HepG2 (cell line): Measurements from ENCODE around the gene PSMB3. TPM values are rescaled to one million over a fixed set of nuclear protein-coding genes. Genes with fewer than 3 reads are reported as not detected.
A peak's percentile ranks its signal among the peaks of the same experiment; 100 is the strongest.

Experiments used
- BORCS8-MEF2B ChIP-seq: sonication (generic); formaldehyde crosslinking; IDR thresholded peaks from 2 replicates; pipeline ENCODE4 v1.8.0; 2022; ENCODE audit warnings: mild to moderate bottlenecking, missing genetic modification reagents
- PCBP1 ChIP-seq: fragments of 200-400 bp; formaldehyde crosslinking; IDR thresholded peaks from 2 replicates; pipeline ENCODE4 v1.6.1; 2017; ENCODE audit warnings: mild to moderate bottlenecking, low read depth, low read length, borderline replicate concordance
- RERE ChIP-seq: IDR thresholded peaks from 2 replicates; pipeline ENCODE4 v1.6.1; 2016; ENCODE audit warnings: low read depth, missing genetic modification reagents, missing compliant biosample characterization
- SIN3A ChIP-seq: IDR thresholded peaks from 2 replicates; pipeline ENCODE4 v1.6.1; 2011; ENCODE audit warnings: low read depth, mild to moderate bottlenecking, control low read depth, low read length, borderline replicate concordance
- ZFP36L1 ChIP-seq: sonication (generic); formaldehyde crosslinking; IDR thresholded peaks from 2 replicates; pipeline ENCODE4 v1.8.0; 2022; ENCODE audit warnings: mild to moderate bottlenecking, missing genetic modification reagents, moderate library complexity
- ZFP82 ChIP-seq: sonication (generic); formaldehyde crosslinking; IDR thresholded peaks from 2 replicates; pipeline ENCODE4 v1.5.1; 2020; ENCODE audit warnings: mild to moderate bottlenecking, missing genetic modification reagents, borderline replicate concordance
- ZNF263 ChIP-seq: sonication (generic); formaldehyde crosslinking; IDR thresholded peaks from 2 replicates; pipeline ENCODE4 v1.4.0; 2020; ENCODE audit warnings: missing genetic modification reagents
- ZNF512 ChIP-seq: sonication (generic); formaldehyde crosslinking; IDR thresholded peaks from 2 replicates; pipeline ENCODE4 v1.4.0; 2020; ENCODE audit warnings: mild to moderate bottlenecking, missing genetic modification reagents
- ZNF530 ChIP-seq: sonication (generic); formaldehyde crosslinking; IDR thresholded peaks from 2 replicates; pipeline ENCODE4 v1.5.0; 2020; ENCODE audit warnings: low read depth, mild to moderate bottlenecking, missing genetic modification reagents
- ZNF607 ChIP-seq: sonication (generic); formaldehyde crosslinking; IDR thresholded peaks from 2 replicates; pipeline ENCODE4 v1.5.1; 2020; ENCODE audit warnings: missing genetic modification reagents, mild to moderate bottlenecking, borderline replicate concordance
- ZSCAN12 ChIP-seq: sonication (generic); formaldehyde crosslinking; IDR thresholded peaks from 2 replicates; pipeline ENCODE4 v1.9.0; 2021; ENCODE audit warnings: mild to moderate bottlenecking, missing genetic modification reagents
- ZSCAN9 ChIP-seq: IDR thresholded peaks from 2 replicates; pipeline ENCODE4 v1.6.1; 2016; ENCODE audit warnings: borderline replicate concordance
- polyA plus RNA-seq, 8 experiments: library from polyadenylated mRNA; depleted of rRNA in 3 of 8; stranded (reverse) in 7 of 8; unstranded in 1 of 8; fragments of >200 nt; fragmentation: Illumina TruSeq in 4 of 8; extraction: Trizol in 4 of 8; gene quantifications; 2 replicates each; pipeline versions ENCODE4 v1.2.1 to v1.2.3, GENCODE V29; 2011 to 2016; ENCODE audit warnings: low read depth in 4 of 8, missing spikeins in 1 of 8, mixed read lengths in 1 of 8; ENCODE audit not compliant: insufficient read depth in 1 of 8
- total RNA-seq, 5 experiments: library from RNA; depleted of rRNA; stranded (reverse); fragments of >200 nt; fragmentation: Illumina TruSeq; extraction: Trizol; gene quantifications; 2 replicates each; pipeline ENCODE4 v1.2.3, GENCODE V29; 2016; ENCODE audit warnings: low read depth in 1 of 5
- TF ChIP-seq, protein P1 (sequence below): sonication (generic); formaldehyde crosslinking; IDR thresholded peaks from 2 replicates; pipeline ENCODE4 v1.4.0; 2020; ENCODE audit warnings: mild to moderate bottlenecking, missing genetic modification reagents
- TF ChIP-seq, protein P2 (sequence below): sonication (generic); formaldehyde crosslinking; IDR thresholded peaks from 2 replicates; pipeline ENCODE4 v1.5.0; 2020; ENCODE audit warnings: missing genetic modification reagents
- TF ChIP-seq, protein P3 (sequence below): IDR thresholded peaks from 2 replicates; pipeline ENCODE4 v1.6.1; 2016; ENCODE audit warnings: mild to moderate bottlenecking
- TF ChIP-seq, protein P4 (sequence below): sonication (generic); formaldehyde crosslinking; IDR thresholded peaks from 2 replicates; pipeline ENCODE4 v1.8.1; 2022; ENCODE audit warnings: mild to moderate bottlenecking, missing genetic modification reagents

Gene PSMB3
- total and polyA plus RNA-seq, 2 of the 13 experiments (the other 11 are each of a cell fraction or from before 2014, with no cell fraction given) = 366 to 517 TPM

- TF ChIP-seq, protein P1, sequence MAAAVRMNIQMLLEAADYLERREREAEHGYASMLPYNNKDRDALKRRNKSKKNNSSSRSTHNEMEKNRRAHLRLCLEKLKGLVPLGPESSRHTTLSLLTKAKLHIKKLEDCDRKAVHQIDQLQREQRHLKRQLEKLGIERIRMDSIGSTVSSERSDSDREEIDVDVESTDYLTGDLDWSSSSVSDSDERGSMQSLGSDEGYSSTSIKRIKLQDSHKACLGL = 0 out of 2 replicates have a peak, but pooled peaks have one; percentile 2
- TF ChIP-seq, protein P2, sequence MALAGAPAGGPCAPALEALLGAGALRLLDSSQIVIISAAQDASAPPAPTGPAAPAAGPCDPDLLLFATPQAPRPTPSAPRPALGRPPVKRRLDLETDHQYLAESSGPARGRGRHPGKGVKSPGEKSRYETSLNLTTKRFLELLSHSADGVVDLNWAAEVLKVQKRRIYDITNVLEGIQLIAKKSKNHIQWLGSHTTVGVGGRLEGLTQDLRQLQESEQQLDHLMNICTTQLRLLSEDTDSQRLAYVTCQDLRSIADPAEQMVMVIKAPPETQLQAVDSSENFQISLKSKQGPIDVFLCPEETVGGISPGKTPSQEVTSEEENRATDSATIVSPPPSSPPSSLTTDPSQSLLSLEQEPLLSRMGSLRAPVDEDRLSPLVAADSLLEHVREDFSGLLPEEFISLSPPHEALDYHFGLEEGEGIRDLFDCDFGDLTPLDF (CRISPR knock-in tag) = no peak
- TF ChIP-seq ZFP82 (CRISPR knock-in tag) = 0 out of 2 replicates have a peak, but pooled peaks have one; percentile 55
- 0 out of 2 replicates have a peak, but pooled peaks have one; percentile 36 for TF ChIP-seq PCBP1
- 0 out of 2 replicates have a peak, but pooled peaks have one; percentile 93 for TF ChIP-seq ZNF530 (CRISPR knock-in tag)
- peak; percentile 71; the same call in 1 of the 2 replicates for TF ChIP-seq SIN3A
- no peak for TF ChIP-seq ZNF607 (CRISPR knock-in tag)
- no peak for TF ChIP-seq BORCS8-MEF2B (CRISPR knock-in tag)
- no peak for TF ChIP-seq ZNF512 (CRISPR knock-in tag)
- TF ChIP-seq ZSCAN9 = no peak
- TF ChIP-seq, protein P3, sequence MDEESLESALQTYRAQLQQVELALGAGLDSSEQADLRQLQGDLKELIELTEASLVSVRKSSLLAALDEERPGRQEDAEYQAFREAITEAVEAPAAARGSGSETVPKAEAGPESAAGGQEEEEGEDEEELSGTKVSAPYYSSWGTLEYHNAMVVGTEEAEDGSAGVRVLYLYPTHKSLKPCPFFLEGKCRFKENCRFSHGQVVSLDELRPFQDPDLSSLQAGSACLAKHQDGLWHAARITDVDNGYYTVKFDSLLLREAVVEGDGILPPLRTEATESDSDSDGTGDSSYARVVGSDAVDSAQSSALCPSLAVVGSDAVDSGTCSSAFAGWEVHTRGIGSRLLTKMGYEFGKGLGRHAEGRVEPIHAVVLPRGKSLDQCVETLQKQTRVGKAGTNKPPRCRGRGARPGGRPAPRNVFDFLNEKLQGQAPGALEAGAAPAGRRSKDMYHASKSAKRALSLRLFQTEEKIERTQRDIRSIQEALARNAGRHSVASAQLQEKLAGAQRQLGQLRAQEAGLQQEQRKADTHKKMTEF (CRISPR knock-in tag) = peak; percentile 56
- TF ChIP-seq, protein P4, sequence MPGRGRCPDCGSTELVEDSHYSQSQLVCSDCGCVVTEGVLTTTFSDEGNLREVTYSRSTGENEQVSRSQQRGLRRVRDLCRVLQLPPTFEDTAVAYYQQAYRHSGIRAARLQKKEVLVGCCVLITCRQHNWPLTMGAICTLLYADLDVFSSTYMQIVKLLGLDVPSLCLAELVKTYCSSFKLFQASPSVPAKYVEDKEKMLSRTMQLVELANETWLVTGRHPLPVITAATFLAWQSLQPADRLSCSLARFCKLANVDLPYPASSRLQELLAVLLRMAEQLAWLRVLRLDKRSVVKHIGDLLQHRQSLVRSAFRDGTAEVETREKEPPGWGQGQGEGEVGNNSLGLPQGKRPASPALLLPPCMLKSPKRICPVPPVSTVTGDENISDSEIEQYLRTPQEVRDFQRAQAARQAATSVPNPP (CRISPR knock-in tag) = no peak
- TF ChIP-seq ZFP36L1 (CRISPR knock-in tag) = 0 out of 2 replicates have a peak, but pooled peaks have one; percentile 45
- no peak for TF ChIP-seq ZSCAN12 (CRISPR knock-in tag)
- TF ChIP-seq RERE (CRISPR knock-in tag) = no peak
- TF ChIP-seq ZNF263 (CRISPR knock-in tag) = 0 out of 2 replicates have a peak, but pooled peaks have one; percentile 20
Measured at GRCh38 chr17:38746004-38746848, 6.3 kb upstream of the PSMB3 start (continued).
